Midbrain (tissue), 1 donor: ENCODE results near the gene SPA17.

ENCODE experiments used
- DNase-seq: peaks from one replicate; lab custom pipeline; 2025; lab: John Stamatoyannopoulos, UW

Gene SPA17

DNA sequence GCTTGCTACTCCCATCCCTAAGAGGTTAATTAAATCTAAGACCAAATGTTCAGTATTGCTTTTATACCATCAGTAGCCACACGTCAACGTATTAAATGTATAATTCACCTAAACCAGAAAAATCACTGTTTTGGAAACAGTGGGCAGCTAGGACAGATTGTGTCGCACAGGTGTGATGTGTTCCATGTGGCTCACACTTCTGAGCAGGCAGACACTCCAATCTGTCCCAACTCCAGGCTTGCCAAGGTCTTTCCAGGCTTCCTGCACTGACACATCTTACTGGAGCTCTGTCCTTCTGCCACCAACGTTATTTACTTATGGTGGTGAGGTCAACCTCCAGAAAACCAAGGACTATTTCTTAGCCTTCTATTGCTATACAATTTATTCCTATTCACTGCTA lies 11.6 kb upstream of the SPA17 start:
- no peak for DNase-seq

DNA sequence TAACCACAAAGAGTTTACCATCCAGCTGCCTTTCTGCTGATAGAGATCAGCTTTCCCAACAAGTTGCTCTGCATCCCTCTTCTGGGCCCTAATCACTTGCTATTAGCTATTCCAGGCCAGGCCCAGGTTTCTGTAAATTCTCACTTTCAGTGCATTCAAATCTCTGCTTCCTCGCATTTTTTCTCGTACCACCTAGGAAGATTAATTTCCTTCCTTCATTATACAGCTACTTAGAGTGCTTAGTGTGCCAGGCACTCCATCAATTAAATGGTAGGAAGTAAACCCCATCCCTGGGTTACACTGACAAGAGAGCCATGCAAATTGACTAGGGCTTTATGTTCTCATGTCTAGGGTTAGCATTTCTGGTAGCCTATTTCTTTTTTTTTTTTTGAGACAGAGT lies 9.8 kb upstream of the SPA17 start:
- DNase-seq: no peak

DNA sequence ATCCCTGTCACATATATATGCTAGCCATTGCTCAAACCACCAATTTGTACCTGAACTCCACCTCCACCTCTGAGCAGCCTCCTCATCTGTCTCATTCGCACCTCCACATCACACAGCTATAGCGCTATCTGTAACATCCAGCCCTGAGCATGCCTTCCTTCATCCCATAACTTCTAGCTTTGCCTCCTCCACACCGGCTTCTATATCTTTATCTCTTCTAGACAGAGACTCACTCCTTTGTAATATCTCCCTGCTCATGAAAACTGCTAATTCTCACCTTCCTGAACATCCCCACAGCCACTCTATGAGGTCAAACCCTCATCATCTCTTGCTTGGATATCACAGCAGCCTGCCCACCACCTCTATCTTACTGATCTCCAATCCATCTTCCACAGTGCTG lies 6.1 kb upstream of the SPA17 start:
- no peak for DNase-seq

DNA sequence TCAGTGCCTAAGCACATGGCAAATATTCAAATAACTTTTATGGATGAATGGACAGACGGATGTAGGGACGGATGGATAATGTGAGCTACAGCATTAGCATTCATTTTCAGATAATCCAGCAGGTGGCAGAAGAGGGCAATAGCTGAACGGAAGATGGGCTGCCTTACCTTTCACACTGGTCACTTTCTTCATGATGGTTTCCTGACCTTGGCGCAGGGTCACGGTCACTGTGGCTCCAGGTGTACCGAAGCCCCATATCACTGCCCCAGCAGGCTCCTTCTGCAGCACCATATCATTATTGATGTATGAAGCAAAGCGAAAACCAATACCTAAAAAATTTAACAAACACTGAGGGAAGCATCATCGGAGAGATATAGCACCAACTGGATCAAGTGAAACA lies 4.5 kb upstream of the SPA17 start:
- DNase-seq: peak; percentile 31

DNA sequence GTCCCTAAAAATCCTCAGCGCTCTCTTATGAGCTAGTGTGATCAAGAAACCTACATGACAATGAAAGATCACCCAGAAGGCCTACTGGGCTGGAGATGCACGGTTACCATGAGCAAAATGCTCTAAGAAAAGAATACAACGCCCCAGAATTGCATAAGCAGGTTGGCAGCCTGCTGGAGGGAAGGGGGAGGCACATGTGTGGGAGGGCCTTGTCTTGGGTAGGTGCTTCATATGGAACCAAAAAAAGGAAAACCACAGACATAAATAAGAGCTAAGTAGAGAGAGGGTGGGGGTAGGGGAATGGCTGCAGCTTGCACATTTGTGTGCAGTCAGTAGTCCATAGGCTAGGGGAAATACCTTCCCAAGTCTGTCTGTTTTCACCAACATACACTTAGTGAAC lies 3.0 kb upstream of the SPA17 start:
- no peak for DNase-seq

DNA sequence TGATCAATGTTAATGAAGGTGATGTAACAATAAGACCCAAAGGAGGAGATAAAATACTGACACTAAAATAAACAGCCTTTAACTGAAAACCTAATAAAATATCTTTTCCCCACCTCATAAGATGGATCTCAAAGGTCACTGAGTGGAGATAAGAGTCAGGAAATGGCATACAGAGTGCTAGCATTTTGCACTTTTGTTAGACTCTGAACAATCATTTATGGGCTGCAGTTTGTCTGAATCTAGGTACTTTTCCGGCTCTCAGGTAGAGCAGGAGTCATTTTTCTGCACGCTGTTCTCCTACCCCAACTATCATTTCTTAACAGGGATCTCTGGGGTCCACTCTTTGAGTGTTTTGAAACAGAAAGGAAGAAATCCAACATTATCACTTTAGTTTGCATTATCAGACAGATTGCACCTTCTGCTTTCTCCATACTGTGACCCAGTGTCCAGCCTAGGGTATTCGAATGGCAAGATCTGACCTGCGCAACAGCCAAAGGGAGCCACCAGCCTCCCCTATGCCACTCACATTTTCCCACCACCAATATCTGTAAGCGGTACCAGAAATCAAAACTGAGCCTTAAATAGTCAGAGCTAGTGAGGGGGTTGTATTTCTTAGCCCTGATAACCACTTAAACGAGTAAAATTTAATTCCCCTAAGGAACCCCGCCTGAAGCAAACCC lies 1.0 kb upstream of the SPA17 start:
- no peak for DNase-seq

DNA sequence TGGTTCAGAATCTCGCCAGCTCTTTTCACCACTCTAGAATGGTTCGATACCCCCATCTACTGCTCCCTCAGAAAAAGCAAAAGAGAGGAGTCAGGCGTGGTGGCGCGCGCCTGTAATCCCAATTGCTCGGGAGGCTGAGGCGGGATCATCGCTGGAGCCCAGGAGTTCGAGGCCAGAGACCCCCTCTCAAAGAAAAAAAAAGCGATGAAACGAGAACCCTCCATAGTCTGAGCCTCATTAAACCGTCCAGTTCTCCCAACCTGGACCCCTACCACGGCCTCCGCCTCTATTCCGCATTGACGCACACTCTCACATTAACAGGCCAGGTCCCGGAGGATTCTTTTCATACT lies 439 bp downstream of the SPA17 start:
- DNase-seq: no peak

DNA sequence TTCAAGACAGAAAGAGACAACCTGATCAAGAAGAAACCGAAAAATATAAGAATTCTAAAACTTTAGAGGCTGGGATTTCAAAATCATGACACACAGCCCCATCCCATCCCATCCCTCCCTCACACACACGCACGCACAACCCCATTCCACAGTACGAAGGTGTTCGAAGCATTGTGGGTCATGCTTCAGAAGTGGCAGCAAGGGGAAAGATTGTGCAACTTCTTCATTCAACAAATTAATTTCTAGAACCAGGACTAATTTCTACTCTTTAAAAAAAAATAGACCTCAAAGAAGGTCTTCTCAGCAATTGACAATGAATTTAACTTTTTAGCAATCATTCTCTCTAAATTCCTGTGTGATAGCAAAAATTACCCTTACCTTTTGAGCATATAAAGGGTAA lies 867 bp downstream of the SPA17 start:
- no peak for DNase-seq

DNA sequence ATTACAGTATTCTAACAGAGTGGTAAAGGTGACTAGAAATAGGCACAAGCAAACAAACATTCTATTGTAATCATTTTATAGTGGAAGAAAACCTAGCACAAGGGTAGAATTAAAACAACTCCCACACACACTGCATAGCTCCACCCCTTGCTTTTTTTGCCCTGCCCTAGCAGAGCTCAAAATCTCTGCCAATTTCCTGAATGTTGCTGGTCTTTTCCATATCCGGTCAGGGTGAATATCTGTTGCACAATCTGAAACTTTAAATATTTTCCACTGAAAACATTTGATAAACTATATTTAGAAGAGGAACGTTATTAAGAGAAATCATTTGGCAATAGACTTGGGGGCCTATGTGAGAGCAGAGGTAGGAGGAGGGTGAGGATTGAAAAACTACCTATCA lies 2.7 kb downstream of the SPA17 start:
- DNase-seq: no peak

DNA sequence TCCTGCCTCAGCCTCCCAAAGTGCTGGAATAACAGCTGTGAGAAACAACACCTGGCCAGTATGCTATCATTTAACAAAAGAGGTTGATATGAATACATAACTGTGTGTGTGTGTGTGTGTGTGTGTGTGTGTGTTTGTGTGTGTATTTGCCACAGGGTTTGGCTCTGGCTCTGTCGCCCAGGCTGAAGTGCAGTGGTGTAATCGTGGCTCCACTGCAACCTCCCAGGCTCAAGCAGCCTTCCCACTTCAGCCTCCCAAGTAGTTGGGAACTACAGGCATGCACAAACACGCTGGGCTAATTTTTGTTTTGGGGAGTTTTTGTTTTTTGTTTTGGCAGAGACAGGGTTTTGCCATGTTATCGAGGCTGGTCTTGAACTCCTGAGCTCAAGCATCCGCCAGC lies 4.7 kb downstream of the SPA17 start:
- no peak for DNase-seq

DNA sequence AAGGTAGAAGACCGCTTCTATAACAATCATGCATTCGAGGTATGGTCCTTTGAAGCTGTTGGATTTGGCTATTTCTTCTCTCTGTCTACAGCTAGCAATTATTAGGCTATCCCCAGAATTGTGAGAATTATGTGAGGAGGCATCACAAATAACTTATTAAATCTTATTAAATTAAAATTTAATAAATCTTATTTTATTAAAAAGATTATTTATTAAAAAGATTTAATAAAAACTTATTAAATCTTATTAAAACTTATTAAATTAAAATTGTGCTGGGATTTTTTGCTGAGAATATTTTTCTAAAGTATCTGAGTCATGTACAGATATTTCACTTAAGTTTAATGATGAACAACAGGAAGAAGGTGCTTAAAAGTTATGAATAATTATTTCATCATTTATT lies 7.7 kb downstream of the SPA17 start:
- no peak for DNase-seq

DNA sequence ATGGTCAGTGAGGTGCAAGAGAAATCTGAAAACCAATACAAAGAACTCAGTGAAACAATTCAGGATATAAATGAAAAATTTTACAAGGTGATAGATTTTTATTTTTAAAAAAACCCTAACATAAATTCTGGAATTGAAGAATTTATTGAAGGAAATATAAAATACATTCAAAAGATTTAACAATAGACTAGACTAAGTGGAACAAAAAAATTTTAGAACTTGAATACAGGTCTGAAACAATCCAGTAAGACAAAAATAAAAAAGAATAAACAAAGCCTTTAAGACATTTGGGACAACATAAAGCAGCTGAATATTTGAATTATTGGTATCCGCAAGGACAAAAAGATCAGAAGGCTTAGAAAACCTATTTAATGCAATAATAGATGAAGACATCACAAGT lies 8.7 kb downstream of the SPA17 start:
- DNase-seq: no peak

DNA sequence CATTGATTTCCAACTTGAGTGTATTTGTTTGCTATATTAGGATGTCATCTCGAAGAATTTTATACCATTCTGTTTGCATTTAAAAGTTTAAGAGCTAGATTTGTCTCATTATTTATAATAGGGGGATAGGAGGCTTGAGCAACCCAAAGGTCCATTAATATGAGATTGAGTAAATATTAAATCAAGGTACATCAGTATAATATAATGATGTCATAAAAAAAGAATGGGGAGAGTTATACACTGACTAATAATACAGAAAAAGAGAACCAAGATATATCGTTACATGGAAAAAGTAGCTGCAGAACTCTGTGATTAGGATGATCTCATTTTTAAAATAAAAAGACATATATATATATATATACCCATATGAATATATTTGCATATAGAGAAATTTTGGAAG lies 19.4 kb downstream of the SPA17 start:
- no peak for DNase-seq

DNA sequence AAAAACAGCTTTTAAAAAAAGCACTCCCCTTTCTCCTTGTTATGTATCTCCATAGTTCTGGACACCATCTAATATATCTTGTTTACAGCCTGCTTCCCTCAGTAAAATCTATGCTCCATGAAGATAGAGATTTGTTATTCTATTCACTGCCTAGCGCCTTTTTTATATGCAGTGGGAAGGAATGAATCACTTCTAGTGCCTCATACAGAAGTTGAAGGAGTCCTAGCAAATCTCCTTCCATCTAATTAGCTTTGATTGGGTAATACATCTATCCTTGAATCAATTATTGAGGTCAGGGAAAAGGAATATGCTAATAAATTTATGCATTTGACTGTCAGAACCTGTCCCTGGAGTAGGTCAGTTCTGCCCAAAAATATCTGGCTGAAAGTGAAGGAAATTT lies 25.8 kb downstream of the SPA17 start:
- no peak for DNase-seq

DNA sequence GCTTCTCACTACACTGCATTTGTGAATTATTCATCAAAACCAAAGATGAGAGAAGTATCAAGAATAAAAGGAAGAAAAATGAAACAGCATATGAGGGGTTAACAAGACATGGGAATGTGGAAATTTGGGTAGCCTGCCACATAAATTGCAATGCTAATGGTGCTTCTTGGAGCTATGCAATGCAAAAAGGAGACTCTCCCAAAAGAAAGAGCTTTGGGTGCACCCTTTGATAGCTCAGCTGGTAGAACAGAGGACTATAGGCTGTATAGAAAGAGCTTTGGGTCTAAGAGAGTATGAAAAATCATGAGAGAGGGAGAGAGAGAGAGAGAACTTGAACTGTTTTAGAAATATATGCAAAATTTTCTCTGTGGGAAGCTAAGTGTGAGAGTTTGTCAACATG lies 26.3 kb downstream of the SPA17 start:
- DNase-seq: no peak

DNA sequence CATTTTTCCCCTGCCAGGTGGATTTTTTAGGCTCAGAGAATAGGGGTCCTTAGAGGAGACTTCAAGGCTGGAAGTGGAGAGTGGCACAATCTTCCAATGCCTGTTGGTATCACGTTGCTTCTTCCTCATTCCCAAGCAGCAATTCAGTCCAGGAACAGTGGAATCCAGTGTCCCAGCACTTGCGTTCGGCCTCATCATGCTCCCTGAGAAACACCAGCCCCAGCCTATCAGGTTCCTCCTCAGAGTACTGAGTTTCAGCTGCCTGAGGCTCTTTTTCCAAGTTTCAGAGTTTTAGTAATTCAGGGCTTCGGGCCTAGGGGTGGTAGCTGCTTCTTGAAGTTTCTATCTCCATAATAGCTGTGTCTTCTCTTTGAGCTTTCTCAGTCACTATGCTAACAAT lies 34.1 kb downstream of the SPA17 start:
- no peak for DNase-seq

DNA sequence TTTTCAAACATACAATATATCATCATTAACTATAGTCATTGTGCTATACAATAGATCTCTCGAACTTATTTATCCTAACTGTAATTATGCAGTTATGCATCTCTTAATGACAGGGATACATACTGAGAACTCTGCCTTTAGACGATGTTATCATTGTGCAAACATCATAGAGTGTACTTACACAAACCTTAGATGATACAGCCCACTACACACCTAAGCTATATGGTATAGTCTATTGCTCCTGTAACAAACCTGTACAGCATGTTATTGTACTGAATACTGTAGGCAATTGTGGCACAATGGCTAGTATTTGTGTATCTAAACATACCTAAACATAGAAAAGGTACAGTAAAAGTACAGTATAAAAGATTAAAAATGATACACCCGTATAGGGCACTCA lies 38.7 kb downstream of the SPA17 start:
- DNase-seq: no peak

DNA sequence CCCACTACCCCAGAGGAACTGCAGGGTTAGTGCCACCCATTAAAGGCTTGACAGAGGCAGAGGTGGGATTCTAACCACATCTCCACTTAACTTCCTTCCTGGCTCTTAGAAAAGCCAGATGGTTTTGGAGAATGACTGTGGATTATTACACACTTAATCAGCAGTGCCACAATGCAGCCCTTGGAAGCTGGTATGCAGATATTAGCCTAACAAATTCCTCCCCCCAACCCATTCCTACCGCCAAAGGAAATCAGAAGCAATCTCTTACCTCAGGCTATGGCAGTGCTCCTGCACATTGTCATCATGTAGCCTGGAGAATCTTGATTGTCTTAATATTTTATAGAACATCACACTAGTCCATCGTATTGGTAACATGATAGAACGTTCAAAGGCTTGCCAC lies 42.9 kb downstream of the SPA17 start:
- DNase-seq: no peak

DNA sequence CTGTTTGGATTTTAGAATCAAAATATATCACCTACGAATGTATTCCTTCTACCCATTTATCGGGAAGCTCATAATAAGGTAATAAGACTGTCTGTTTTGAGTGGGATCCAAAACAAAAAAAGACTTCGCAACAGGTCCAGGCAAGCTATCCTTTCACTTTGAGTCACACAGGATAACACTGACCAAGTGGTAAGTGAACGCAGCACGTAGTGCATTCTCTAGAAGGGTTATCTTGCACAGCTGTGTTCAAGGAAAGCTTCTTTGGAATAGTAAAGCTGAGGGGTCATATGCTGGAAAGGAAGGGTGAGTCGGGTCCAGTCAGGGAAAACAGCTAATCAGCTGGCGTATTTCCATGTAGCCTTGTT lies 43.7 kb downstream of the SPA17 start:
- no peak for DNase-seq

DNA sequence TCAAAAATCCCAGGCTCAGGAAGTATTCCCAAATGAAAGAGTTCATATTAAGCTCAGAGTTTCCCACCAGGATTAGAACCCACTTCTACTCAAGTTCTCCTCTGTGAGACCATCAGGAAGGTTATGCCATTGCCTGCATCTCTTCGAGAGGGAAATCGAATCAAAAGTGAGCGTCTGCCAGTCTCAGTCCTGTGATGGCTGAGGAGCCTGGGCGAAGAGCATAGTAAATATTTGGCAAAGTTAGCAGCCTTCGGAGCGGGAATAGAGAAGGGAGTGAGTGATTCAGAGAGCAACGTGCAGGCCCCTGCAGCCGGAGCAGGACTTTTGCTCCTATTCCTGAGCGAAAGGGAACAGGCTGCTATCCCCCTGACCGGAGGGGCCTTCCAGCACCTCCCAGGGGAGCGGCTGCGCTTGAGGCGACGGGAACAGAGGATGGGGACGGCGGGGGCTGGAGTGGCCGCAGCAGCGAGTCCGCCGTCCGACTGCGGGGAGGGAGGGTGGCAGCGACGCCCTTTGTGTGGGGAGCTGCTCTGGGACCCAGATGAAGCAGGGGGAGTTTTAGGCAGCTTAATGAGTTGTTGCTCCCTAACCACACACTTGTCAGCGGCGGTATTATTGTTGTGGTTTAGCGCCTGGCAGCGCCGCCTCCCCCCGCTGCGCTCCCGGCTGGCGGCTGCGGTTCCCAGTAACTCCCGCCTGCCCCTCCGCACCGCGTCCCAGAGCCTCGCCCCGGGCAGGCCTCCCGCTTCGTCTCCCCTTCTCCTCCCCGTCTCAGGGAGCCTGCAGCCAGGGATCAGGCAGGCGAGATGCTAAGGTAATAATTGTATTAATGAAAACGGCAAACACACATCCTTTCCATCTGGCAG lies 44.3 kb downstream of the SPA17 start:
- DNase-seq: no peak

DNA sequence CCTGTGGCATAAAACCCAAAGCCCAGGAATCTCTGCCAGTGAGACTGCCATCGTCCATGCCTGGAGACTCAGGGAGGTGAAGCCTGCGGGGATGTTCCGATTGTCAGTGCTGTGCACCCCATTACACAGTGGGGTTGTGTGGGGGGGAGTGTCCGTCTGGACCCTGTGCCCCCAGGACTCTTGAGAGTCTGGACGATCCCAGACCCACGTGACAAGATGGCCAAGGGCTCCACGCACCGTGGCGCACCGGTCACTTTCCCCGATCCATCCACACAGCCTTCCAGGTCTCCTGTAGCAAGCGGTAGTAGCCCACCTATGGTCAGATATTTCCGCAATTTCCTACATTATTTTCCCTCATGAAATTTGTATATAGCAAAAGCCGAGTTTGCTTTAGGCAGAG lies 45.1 kb downstream of the SPA17 start:
- DNase-seq: no peak

DNA sequence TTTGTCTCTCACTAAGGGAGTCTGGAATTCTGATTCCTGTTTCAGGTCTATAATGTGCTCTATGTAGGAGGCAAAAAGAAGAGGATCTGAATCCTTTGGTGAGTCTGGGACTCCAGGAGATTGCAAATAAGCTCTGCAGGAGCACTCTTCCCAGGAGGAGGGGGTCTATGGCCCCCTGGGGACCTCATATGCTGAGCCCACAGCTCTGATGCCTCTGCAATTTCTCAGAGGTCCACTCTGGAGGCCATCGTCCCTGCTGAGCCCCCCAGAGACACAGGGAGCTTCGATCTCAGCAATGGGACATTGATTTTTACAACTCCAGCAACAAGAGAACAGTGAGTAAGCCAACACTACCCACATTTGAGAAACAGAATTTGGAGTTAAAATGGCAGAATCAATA lies 45.8 kb downstream of the SPA17 start:
- DNase-seq: no peak

DNA sequence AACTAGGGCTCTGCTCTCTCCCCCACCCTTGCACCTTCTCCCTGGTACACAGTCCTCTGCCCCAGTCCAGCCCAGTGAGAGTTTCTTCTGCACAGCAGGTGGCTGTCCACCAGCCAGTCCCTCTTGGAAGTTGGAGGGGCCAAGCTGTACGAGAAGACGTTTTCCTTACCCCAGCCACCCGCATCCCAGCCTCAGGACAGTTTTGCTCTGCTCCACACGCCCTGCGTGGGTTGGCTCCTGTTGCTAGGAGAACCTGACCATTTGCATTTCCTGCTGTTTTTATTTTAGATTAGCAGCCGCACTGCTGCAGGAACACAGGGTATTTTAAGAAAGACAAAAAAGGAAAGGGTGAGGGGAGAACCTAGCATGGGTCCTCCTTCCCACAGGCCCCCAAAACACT lies 48.5 kb downstream of the SPA17 start:
- no peak for DNase-seq
